Fibroblast of skin of right biceps (primary cell): ENCODE measurements around the gene ARPIN.
"Not testable (repeated sequence)": the region's sequence is repeated elsewhere in the genome, so short reads cannot be mapped to it uniquely, and the experiment has no call there.

ENCODE experiments used
- DNase-seq: peaks from one replicate; pipeline ENCODE4 v3.0.0-alpha.2; 2013

Gene ARPIN

GRCh38 chr15:89875741-89876140 is 37.0 kb downstream of the ARPIN start:
- no peak for DNase-seq

GRCh38 chr15:89874926-89875564 is 37.7 kb downstream of the ARPIN start:
- DNase-seq: peak; percentile 69

GRCh38 chr15:89870688-89871288 is 42.0 kb downstream of the ARPIN start:
- DNase-seq: no peak

- no peak for DNase-seq
Measured at GRCh38 chr15:89870006-89870405, 42.7 kb downstream of the ARPIN start.

- DNase-seq: not testable (repeated sequence)
Measured at GRCh38 chr15:89869490-89869889, 43.3 kb downstream of the ARPIN start.

GRCh38 chr15:89864958-89865739 is 47.6 kb downstream of the ARPIN start:
- DNase-seq: no peak

- no peak for DNase-seq
Measured at GRCh38 chr15:89863918-89864317, 48.8 kb downstream of the ARPIN start.

GRCh38 chr15:89860891-89861290 is 51.9 kb downstream of the ARPIN start:
- DNase-seq: no peak

GRCh38 chr15:89860431-89860830 is 52.3 kb downstream of the ARPIN start:
- DNase-seq: no peak

GRCh38 chr15:89858661-89859458 is 53.9 kb downstream of the ARPIN start:
- DNase-seq: no peak

GRCh38 chr15:89857673-89858072 is 55.1 kb downstream of the ARPIN start:
- DNase-seq: no peak

- DNase-seq: no peak
Measured at GRCh38 chr15:89855948-89856347, 56.8 kb downstream of the ARPIN start.

- DNase-seq: not testable (repeated sequence)
Measured at GRCh38 chr15:89854863-89855262, 57.9 kb downstream of the ARPIN start.

GRCh38 chr15:89852342-89852995 is 60.3 kb downstream of the ARPIN start:
- DNase-seq: no peak

- DNase-seq: no peak
Measured at GRCh38 chr15:89851673-89852341, 60.9 kb downstream of the ARPIN start.

- DNase-seq: no peak
Measured at GRCh38 chr15:89848970-89849292, 63.8 kb downstream of the ARPIN start.

GRCh38 chr15:89847101-89847500 is 65.7 kb downstream of the ARPIN start:
- DNase-seq: no peak

- DNase-seq: peak; percentile 95
Measured at GRCh38 chr15:89845305-89845893, 67.4 kb downstream of the ARPIN start.
